B cell (primary cell): Measurements from ENCODE around the gene MMUT. TPM values are rescaled to one million over a fixed set of nuclear protein-coding genes. Genes with fewer than 3 reads are reported as not detected.
A peak's percentile ranks its signal among the peaks of the same experiment; 100 is the strongest.

Source experiments
- ATAC-seq: fragments of 200-7000 bp; cut with Tn5 transposase; one replicate; pipeline ENCODE4 v1.10.0; 2021; ENCODE audit warnings: low read depth, mild to moderate bottlenecking, moderate number of reproducible peaks, moderate library complexity
- CTCF ChIA-PET: fragments of 350-600 bp; sonication (Branson Sonifier 250); formaldehyde crosslinking; loops from one replicate; lab custom pipeline; 2021; ENCODE audit warnings: antibody characterized with exemption, inconsistent platforms; lab: Charles Lee
- POLR2A ChIA-PET: fragments of 350-600 bp; sonication (Branson Sonifier 250); formaldehyde crosslinking; loops from one replicate; lab custom pipeline; 2021; ENCODE audit warnings: antibody characterized with exemption; lab: Charles Lee
- DNase-seq: peaks from one replicate; pipeline ENCODE4 v3.0.0; 2013
- H2AFZ ChIP-seq: 2 replicates; pipeline ENCODE4 v1.6.1; 2012; ENCODE audit warnings: mild to moderate bottlenecking, low read depth, low read length; ENCODE audit not compliant: insufficient read depth, poor library complexity, severe bottlenecking
- H3K27ac ChIP-seq, 2 donors: 1 replicate in 1 of 2; 2 replicates in 1 of 2; pipeline ENCODE4 v1.5.1; 2012 to 2013; ENCODE audit warnings: low read length in 2 of 2, mild to moderate bottlenecking in 2 of 2, moderate library complexity in 1 of 2
- H3K27me3 ChIP-seq, 4 experiments: fragments of 200-600 bp in 1 of 4; sonication (generic) in 1 of 4; replicated peaks in 1 of 4; 1 replicate in 2 of 4; 2 replicates in 2 of 4; pipeline versions ENCODE4 v1.6.1 to v1.7.0; 2013 to 2016; ENCODE audit warnings: low read length in 3 of 4, mild to moderate bottlenecking in 2 of 4, mixed read lengths in 1 of 4, moderate library complexity in 1 of 4; ENCODE audit not compliant: insufficient read depth in 4 of 4, control insufficient read depth in 3 of 4; ENCODE audit errors: control extremely low read depth in 1 of 4
- H3K36me3 ChIP-seq, 2 experiments: replicated peaks in 1 of 2; 1 replicate in 1 of 2; 2 replicates in 1 of 2; pipeline versions ENCODE4 v1.6.1 to v1.7.1; 2013; ENCODE audit warnings: low read length in 1 of 2; ENCODE audit not compliant: insufficient read depth in 2 of 2, control insufficient read depth in 1 of 2; ENCODE audit errors: control extremely low read depth in 1 of 2, extremely low read depth in 1 of 2
- H3K4me1 ChIP-seq, 2 donors: fragments of 200-600 bp in 1 of 2; sonication (generic) in 1 of 2; 1 replicate in 1 of 2; 2 replicates in 1 of 2; pipeline versions ENCODE4 v1.5.1 to v1.6.1; 2013 to 2017; ENCODE audit warnings: low read length in 2 of 2; ENCODE audit not compliant: control insufficient read depth in 2 of 2, insufficient read depth in 2 of 2
- H3K4me2 ChIP-seq: replicated peaks from 2 replicates; pipeline ENCODE3; 2012; ENCODE audit warnings: mild to moderate bottlenecking, low read depth, low read length; ENCODE audit not compliant: poor library complexity, severe bottlenecking
- H3K4me3 ChIP-seq, 5 experiments: fragments of 200-600 bp in 1 of 5; sonication (generic) in 1 of 5; 1 replicate in 3 of 5; 2 replicates in 2 of 5; pipeline versions ENCODE4 v1.5.1 to v1.7.0; 2011 to 2016; ENCODE audit warnings: low read length in 4 of 5, mild to moderate bottlenecking in 4 of 5, low read depth in 2 of 5, control low read depth in 1 of 5, moderate library complexity in 1 of 5; ENCODE audit not compliant: insufficient read depth in 1 of 5; ENCODE audit errors: control extremely low read depth in 1 of 5, extremely low read depth in 1 of 5
- H3K79me2 ChIP-seq: fragments of 200-600 bp; sonication (generic); one replicate; pipeline ENCODE4 v1.6.0; 2016; ENCODE audit warnings: low read length; ENCODE audit not compliant: control insufficient read depth, insufficient read depth
- H3K9ac ChIP-seq: fragments of 200-600 bp; sonication (generic); 2 replicates; pipeline ENCODE4 v1.6.1; 2017; ENCODE audit warnings: mild to moderate bottlenecking, low read length, moderate library complexity
- H3K9me3 ChIP-seq, 3 donors: one replicate each; pipeline versions ENCODE4 v1.6.1 to v1.7.1; 2013; ENCODE audit warnings: low read length in 2 of 3; ENCODE audit not compliant: control insufficient read depth in 2 of 3, insufficient read depth in 1 of 3; ENCODE audit errors: control extremely low read depth in 1 of 3
- H4K20me1 ChIP-seq: 2 replicates; pipeline ENCODE4 v1.6.0; 2012; ENCODE audit warnings: mild to moderate bottlenecking, low read length; ENCODE audit not compliant: insufficient read depth, control insufficient read depth, poor library complexity, severe bottlenecking
- H3K27ac Mint-ChIP-seq: one replicate; pipeline ENCODE4 v1.8.0; 2021; ENCODE audit warnings: mixed read lengths
- H3K27me3 Mint-ChIP-seq: one replicate; pipeline ENCODE4 v1.8.0; 2021; ENCODE audit warnings: mixed read lengths
- H3K4me1 Mint-ChIP-seq: one replicate; pipeline ENCODE4 v1.8.0; 2021; ENCODE audit warnings: mixed read lengths
- H3K4me3 Mint-ChIP-seq: one replicate; pipeline ENCODE4 v1.8.0; 2021; ENCODE audit warnings: mixed read lengths
- H3K9me3 Mint-ChIP-seq: one replicate; pipeline ENCODE4 v1.8.0; 2022; ENCODE audit warnings: mixed read lengths; ENCODE audit not compliant: insufficient read depth
- EZH2 ChIP-seq: IDR thresholded peaks from 2 replicates; pipeline ENCODE4 v1.6.1; 2012; ENCODE audit warnings: borderline replicate concordance, low read depth, mild to moderate bottlenecking, moderate library complexity, low read length; ENCODE audit not compliant: insufficient read depth, poor library complexity, severe bottlenecking
- WGBS: methylation state at CpG from one replicate; pipeline ENCODE4 v1.1.5; 2013; ENCODE audit warnings: missing lambda C conversion rate; ENCODE audit not compliant: insufficient coverage; 5-methylcytosine and 5-hydroxymethylcytosine counted together
- intact Hi-C: fragments of 100-400 bp; cut with micrococcal nuclease; formaldehyde crosslinking; loops from one replicate; pipeline ENCODE4 v1.10.0; 2022
- polyA plus RNA-seq: library from polyadenylated mRNA; depleted of rRNA; stranded (reverse); fragments of >200 nt; gene quantifications from 2 replicates; pipeline ENCODE4 v1.2.3, GENCODE V29; 2012
- total RNA-seq, 2 donors: library from RNA; stranded (reverse); fragments of 120-200 nt in 1 of 2; gene quantifications; 1 replicate in 1 of 2; 2 replicates in 1 of 2; pipeline versions ENCODE4 v1.2.3 to v1.2.4, GENCODE V29; 2013 to 2022
- TF ChIP-seq, protein P1 (sequence below): fragments of 200-600 bp; IDR thresholded peaks from one replicate; pipeline ENCODE4 v1.8.0; 2022; ENCODE audit warnings: antibody characterized with exemption, mild to moderate bottlenecking

The MMUT gene
- total and polyA plus RNA-seq, 2 donors (not counting 1 experiment from before 2014, with no cell fraction given): 3.9 to 10.6 TPM

GRCh38 chr6:49454787-49455709, 8.0 kb downstream of the MMUT start:
- POLR2A ChIA-PET: no interaction called here
- H3K9ac ChIP-seq: no peak overlapping the region
- DNase-seq (no peak), ATAC-seq (no peak)
- H4K20me1 ChIP-seq: no peaks in the 10 kb centered on the region
- H3K4me1 ChIP-seq: peaks cover 3 to 5% of the 10 kb centered on the region in 2 donors
- Mint-ChIP-seq H3K4me1 (peaks cover 6% of the 10 kb centered on the region), H3K27ac (no peak overlapping the region), H3K4me3 (no peak overlapping the region), H3K9me3 (no peaks in the 10 kb centered on the region), H3K27me3 (no peaks in the 10 kb centered on the region)
- CTCF ChIA-PET: no interaction called here
- H3K4me3 ChIP-seq: no peak overlapping the region
- H3K79me2 ChIP-seq: peaks cover 9% of the 10 kb centered on the region
- TF ChIP-seq EZH2: no peak
- TF ChIP-seq, protein P1, sequence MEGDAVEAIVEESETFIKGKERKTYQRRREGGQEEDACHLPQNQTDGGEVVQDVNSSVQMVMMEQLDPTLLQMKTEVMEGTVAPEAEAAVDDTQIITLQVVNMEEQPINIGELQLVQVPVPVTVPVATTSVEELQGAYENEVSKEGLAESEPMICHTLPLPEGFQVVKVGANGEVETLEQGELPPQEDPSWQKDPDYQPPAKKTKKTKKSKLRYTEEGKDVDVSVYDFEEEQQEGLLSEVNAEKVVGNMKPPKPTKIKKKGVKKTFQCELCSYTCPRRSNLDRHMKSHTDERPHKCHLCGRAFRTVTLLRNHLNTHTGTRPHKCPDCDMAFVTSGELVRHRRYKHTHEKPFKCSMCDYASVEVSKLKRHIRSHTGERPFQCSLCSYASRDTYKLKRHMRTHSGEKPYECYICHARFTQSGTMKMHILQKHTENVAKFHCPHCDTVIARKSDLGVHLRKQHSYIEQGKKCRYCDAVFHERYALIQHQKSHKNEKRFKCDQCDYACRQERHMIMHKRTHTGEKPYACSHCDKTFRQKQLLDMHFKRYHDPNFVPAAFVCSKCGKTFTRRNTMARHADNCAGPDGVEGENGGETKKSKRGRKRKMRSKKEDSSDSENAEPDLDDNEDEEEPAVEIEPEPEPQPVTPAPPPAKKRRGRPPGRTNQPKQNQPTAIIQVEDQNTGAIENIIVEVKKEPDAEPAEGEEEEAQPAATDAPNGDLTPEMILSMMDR: no peak
- H3K27ac ChIP-seq: no peak overlapping the region
- no peaks in the 10 kb centered on the region for H3K9me3 ChIP-seq
- H3K36me3 ChIP-seq: peaks cover 9 to 13% of the 10 kb centered on the region in 2 experiments
- intact Hi-C loops: no loop called here
- H2AFZ ChIP-seq: no peak overlapping the region
- H3K27me3 ChIP-seq: no peaks in the 10 kb centered on the region
- no CpG with 5 or more reads among the region's 3 CpGs for WGBS
- H3K4me2 ChIP-seq: no peak overlapping the region

GRCh38 chr6:49453221-49453620, 9.8 kb downstream of the MMUT start:
- 90% methylated on average over 2 of the region's 2 CpGs for WGBS
- intact Hi-C loops: no loop called here
- no peaks in the 10 kb centered on the region for H3K4me1 Mint-ChIP-seq

More at GRCh38 chr6:49453221-49453620, 9.8 kb downstream of the MMUT start:
- CTCF ChIA-PET: interaction anchor here (0.6 to 1.7 kb wide), 3 partner anchors 12 to 78 kb away, joined by 3 to 5 read pairs (median 3); no protein-coding TSS in a partner anchor
- H2AFZ ChIP-seq: no peak overlapping the region
- DNase-seq: no peak
- Mint-ChIP-seq H3K9me3 (no peaks in the 10 kb centered on the region), H3K27ac (no peak overlapping the region), H3K27me3 (no peaks in the 10 kb centered on the region), H3K4me3 (no peak overlapping the region)
- peaks cover 11 to 18% of the 10 kb centered on the region in 2 experiments for H3K36me3 ChIP-seq
- H4K20me1 ChIP-seq: no peaks in the 10 kb centered on the region
- H3K4me2 ChIP-seq: no peak overlapping the region
- no peaks in the 10 kb centered on the region for H3K4me1 ChIP-seq
- H3K4me3 ChIP-seq: no peak overlapping the region
- H3K9ac ChIP-seq: no peak overlapping the region
- peaks cover 6% of the 10 kb centered on the region for H3K79me2 ChIP-seq
- no peaks in the 10 kb centered on the region for H3K9me3 ChIP-seq
- H3K27me3 ChIP-seq: no peaks in the 10 kb centered on the region
- no peak overlapping the region for H3K27ac ChIP-seq
- TF ChIP-seq EZH2: no peak
- TF ChIP-seq, protein P1: peak; percentile 64
- POLR2A ChIA-PET: no interaction called here
- ATAC-seq: no peak
